Ishikawa (cell line): ENCODE data around the gene GTF2F2.

Source experiments
- CEBPB ChIP-seq: IDR thresholded peaks from 2 replicates; pipeline ENCODE4 v1.6.1; 2012
- CREB1 ChIP-seq: IDR thresholded peaks from 2 replicates; pipeline ENCODE4 v1.6.1; 2012; ENCODE audit warnings: low read depth
- EGR1 ChIP-seq: IDR thresholded peaks from 2 replicates; pipeline ENCODE4 v1.6.1; 2012
- EP300 ChIP-seq: IDR thresholded peaks from 2 replicates; pipeline ENCODE4 v1.6.1; 2012; ENCODE audit warnings: borderline replicate concordance
- FOXM1 ChIP-seq: IDR thresholded peaks from 2 replicates; pipeline ENCODE4 v1.6.1; 2012; ENCODE audit warnings: low read depth, borderline replicate concordance
- MAX ChIP-seq: IDR thresholded peaks from 2 replicates; pipeline ENCODE4 v1.6.1; 2012
- NFIC ChIP-seq: IDR thresholded peaks from 2 replicates; pipeline ENCODE4 v1.6.1; 2012
- RAD21 ChIP-seq: IDR thresholded peaks from 2 replicates; pipeline ENCODE4 v1.6.1; 2012; ENCODE audit warnings: low read depth
- REST ChIP-seq: IDR thresholded peaks from 2 replicates; pipeline ENCODE4 v1.6.1; 2012; ENCODE audit warnings: low read depth, mild to moderate bottlenecking
- TAF1 ChIP-seq: IDR thresholded peaks from 2 replicates; pipeline ENCODE4 v1.6.1; 2012; ENCODE audit warnings: low read depth, mild to moderate bottlenecking
- TCF12 ChIP-seq: IDR thresholded peaks from 2 replicates; pipeline ENCODE4 v1.6.1; 2012; ENCODE audit warnings: low read depth
- TEAD4 ChIP-seq: IDR thresholded peaks from 2 replicates; pipeline ENCODE4 v1.6.1; 2012
- USF1 ChIP-seq: IDR thresholded peaks from 2 replicates; pipeline ENCODE4 v1.6.1; 2012
- YY1 ChIP-seq: IDR thresholded peaks from 2 replicates; pipeline ENCODE4 v1.6.1; 2012; ENCODE audit warnings: low read depth
- ZBTB7A ChIP-seq: IDR thresholded peaks from 2 replicates; pipeline ENCODE4 v1.6.1; 2012; ENCODE audit warnings: low read depth

GTF2F2 gene

GRCh38 chr13:45208132-45208531, 87.8 kb downstream of the GTF2F2 start:
- no peak for TF ChIP-seq NFIC

GRCh38 chr13:45209229-45209628, 88.9 kb downstream of the GTF2F2 start:
- TF ChIP-seq YY1 (no peak), RAD21 (no peak), EGR1 (no peak), TCF12 (no peak), CEBPB (no peak), FOXM1 (no peak), TAF1 (no peak)

GRCh38 chr13:45215392-45216077, 95.2 kb downstream of the GTF2F2 start:
- TF ChIP-seq REST (no peak), NFIC (no peak), USF1 (no peak), RAD21 (no peak)

GRCh38 chr13:45216193-45216592, 95.9 kb downstream of the GTF2F2 start:
- TF ChIP-seq CREB1 (no peak), EGR1 (no peak), MAX (no peak), CEBPB (no peak), FOXM1 (no peak), EP300 (no peak), ZBTB7A (no peak), NFIC (no peak), TCF12 (no peak), TAF1 (no peak), RAD21 (no peak), TEAD4 (no peak), USF1 (no peak), YY1 (no peak), REST (no peak)

- no peak for TF ChIP-seq EGR1
Observed at GRCh38 chr13:45218689-45219088, 98.4 kb downstream of the GTF2F2 start.

GRCh38 chr13:45219123-45219891, 99.0 kb downstream of the GTF2F2 start:
- TF ChIP-seq NFIC (no peak), YY1 (no peak), TEAD4 (no peak), TAF1 (no peak), RAD21 (no peak), EGR1 (no peak), ZBTB7A (no peak), FOXM1 (no peak)

- peak; percentile 90 for TF ChIP-seq FOXM1
- no peak for TF ChIP-seq CREB1
- TF ChIP-seq RAD21, result peak; percentile 9; the same call in 1 of the 2 replicates
- peak; percentile 95 for TF ChIP-seq TCF12
- TF ChIP-seq MAX, result 0 out of 2 replicates have a peak, but pooled peaks have one; percentile 50
- TF ChIP-seq TEAD4, result peak; percentile 92
- TF ChIP-seq EGR1, result no peak
- no peak for TF ChIP-seq USF1
- peak; percentile 94 for TF ChIP-seq EP300
- TF ChIP-seq ZBTB7A, result no peak
- TF ChIP-seq NFIC, result peak; percentile 86
- TF ChIP-seq CEBPB, result peak; percentile 55; the same call in 1 of the 2 replicates
- no peak for TF ChIP-seq TAF1
- TF ChIP-seq YY1, result no peak
- no peak for TF ChIP-seq REST
Observed at GRCh38 chr13:45219938-45220375, 99.6 kb downstream of the GTF2F2 start.
